ENCODE data around the gene NAA60. TPM values are rescaled to one million over a fixed set of nuclear protein-coding genes. Genes with fewer than 3 reads are reported as not detected.

Gene NAA60
- total RNA-seq, 3 donors from 2014 or later: 25.4 to 25.9 (median 25.5) TPM

- intact Hi-C loops (cut with DNase I; ENCODE audit: low total_unique reads): no loop called here
These were observed 58.4 kb downstream of the NAA60 start for GRCh38 chr16:3501783-3502400.

DNA sequence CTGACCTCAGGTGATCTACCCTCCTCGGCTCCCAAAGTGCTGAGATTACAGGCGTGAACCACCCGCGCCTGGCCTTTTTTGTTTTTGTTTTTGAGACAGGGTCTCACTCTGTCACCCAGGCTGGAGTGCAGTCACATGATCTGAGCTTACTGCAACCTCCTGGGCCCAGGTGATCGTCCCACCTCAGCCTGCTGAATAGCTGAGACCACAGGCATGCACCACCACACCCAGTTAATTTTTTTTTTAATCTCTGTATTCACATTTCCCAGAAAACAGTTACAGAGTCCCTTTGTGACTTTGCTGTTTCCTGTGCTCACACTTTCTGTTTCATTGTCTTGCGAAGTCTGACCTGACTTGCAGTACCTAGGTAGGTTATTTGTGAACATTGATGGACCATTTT lies 60.0 kb downstream of the NAA60 start:
- Histone ChIP-seq H3K4me1 (no peaks in the 10 kb centered on the region), H3K27me3 (no peaks in the 10 kb centered on the region), H3K36me3 (no peaks in the 10 kb centered on the region), H3K9me3 (no peaks in the 10 kb centered on the region), H3K27ac (peak overlapping the region in 1 of 2 donors; percentile 55), H3K4me3 (no peak overlapping the region)
- intact Hi-C loops (cut with DNase I; ENCODE audit: low total_unique reads): no loop called here
- no peak for TF ChIP-seq POLR2A (IDR thresholded peaks at IDR 0.05)
- TF ChIP-seq POLR2AphosphoS5 (IDR thresholded peaks at IDR 0.05): no peak
- TF ChIP-seq CTCF (IDR thresholded peaks at IDR 0.05): no peak
- DNase-seq (ENCODE audit: low spot score in 2 of 2): peak; percentile 31 to 39

More at GRCh38 chr16:3501783-3502400, 58.4 kb downstream of the NAA60 start:
- no peaks in the 10 kb centered on the region for H3K36me3 ChIP-seq
- peak overlapping the region; percentile 69 to 92 (median 86) for H3K4me3 ChIP-seq
- no peak for TF ChIP-seq POLR2A (IDR thresholded peaks at IDR 0.05)
- no peak for TF ChIP-seq POLR2AphosphoS5 (IDR thresholded peaks at IDR 0.05)
- TF ChIP-seq CTCF (IDR thresholded peaks at IDR 0.05): no peak
- no peaks in the 10 kb centered on the region for H3K9me3 ChIP-seq
- no peaks in the 10 kb centered on the region for H3K4me1 ChIP-seq
- DNase-seq (ENCODE audit: low spot score in 2 of 2): peak in 1 of 2 donors; percentile 10
- H3K27ac ChIP-seq: no peak overlapping the region
- H3K27me3 ChIP-seq: no peaks in the 10 kb centered on the region

DNA sequence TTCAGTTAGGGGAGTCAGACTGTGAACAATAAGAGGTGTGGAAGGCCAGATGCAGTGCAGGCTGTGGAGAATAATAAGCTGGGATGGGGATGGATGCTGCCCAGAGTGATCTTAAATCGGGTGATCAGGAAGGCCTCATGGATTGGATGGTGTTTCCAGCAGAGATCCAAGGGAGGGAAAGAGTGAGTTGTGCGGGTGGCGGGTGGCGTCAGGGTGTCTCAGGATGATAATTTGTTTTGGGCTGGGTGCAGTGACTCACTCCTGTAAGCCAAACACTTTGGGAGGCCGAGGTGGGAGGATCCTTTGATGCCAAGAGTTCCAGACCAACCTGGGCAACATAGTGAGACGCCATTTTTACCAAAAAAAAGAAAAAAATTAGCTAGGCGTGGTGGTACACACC lies 65.3 kb downstream of the NAA60 start:
- TF ChIP-seq POLR2A (IDR thresholded peaks at IDR 0.05): no peak
- TF ChIP-seq CTCF (IDR thresholded peaks at IDR 0.05): no peak
- no peak for TF ChIP-seq POLR2AphosphoS5 (IDR thresholded peaks at IDR 0.05)
- H3K27me3 ChIP-seq: no peaks in the 10 kb centered on the region
- no peaks in the 10 kb centered on the region for H3K9me3 ChIP-seq
- peak in 1 of 2 donors; percentile 31 for DNase-seq (ENCODE audit: low spot score in 2 of 2)
- peak overlapping the region in 1 of 2 donors; percentile 29 for H3K27ac ChIP-seq
- peaks cover under 1% of the 10 kb centered on the region for H3K36me3 ChIP-seq
- no peaks in the 10 kb centered on the region for H3K4me1 ChIP-seq
- intact Hi-C loops (cut with DNase I; ENCODE audit: low total_unique reads): no loop called here
- no peak overlapping the region for H3K4me3 ChIP-seq

GRCh38 chr16:3509470-3509928 lies 66.0 kb downstream of the NAA60 start:
- no peaks in the 10 kb centered on the region for H3K27me3 ChIP-seq
- DNase-seq (ENCODE audit: low spot score in 2 of 2): peak; percentile 67 to 84
- H3K9me3 ChIP-seq: no peaks in the 10 kb centered on the region
- H3K4me3 ChIP-seq: no peak overlapping the region
- TF ChIP-seq POLR2A (IDR thresholded peaks at IDR 0.05) (no peak), POLR2AphosphoS5 (IDR thresholded peaks at IDR 0.05) (peak in 1 of 3 donors; percentile 15), CTCF (IDR thresholded peaks at IDR 0.05) (no peak)
- intact Hi-C loops (cut with DNase I; ENCODE audit: low total_unique reads): no loop called here
- H3K27ac ChIP-seq: peak overlapping the region; percentile 29
- no peaks in the 10 kb centered on the region for H3K4me1 ChIP-seq
- H3K36me3 ChIP-seq: peaks cover 5% of the 10 kb centered on the region

- intact Hi-C loops (cut with DNase I; ENCODE audit: low total_unique reads): no loop called here
- Histone ChIP-seq H3K36me3 (peaks cover 5% of the 10 kb centered on the region), H3K4me1 (no peaks in the 10 kb centered on the region), H3K27me3 (no peaks in the 10 kb centered on the region), H3K27ac (no peak overlapping the region), H3K9me3 (no peaks in the 10 kb centered on the region), H3K4me3 (no peak overlapping the region)
- TF ChIP-seq POLR2A (IDR thresholded peaks at IDR 0.05) (no peak), POLR2AphosphoS5 (IDR thresholded peaks at IDR 0.05) (no peak), CTCF (IDR thresholded peaks at IDR 0.05) (no peak)
- DNase-seq (ENCODE audit: low spot score in 2 of 2): peak in 1 of 2 donors; percentile 47
These were observed 66.9 kb downstream of the NAA60 start for GRCh38 chr16:3510416-3510815.
